ENCODE results near the gene VENTX. TPM values are rescaled to one million over a fixed set of nuclear protein-coding genes. Genes with fewer than 3 reads are reported as not detected.

The VENTX gene
- polyA plus RNA-seq, 1 experiment = not detected

DNA sequence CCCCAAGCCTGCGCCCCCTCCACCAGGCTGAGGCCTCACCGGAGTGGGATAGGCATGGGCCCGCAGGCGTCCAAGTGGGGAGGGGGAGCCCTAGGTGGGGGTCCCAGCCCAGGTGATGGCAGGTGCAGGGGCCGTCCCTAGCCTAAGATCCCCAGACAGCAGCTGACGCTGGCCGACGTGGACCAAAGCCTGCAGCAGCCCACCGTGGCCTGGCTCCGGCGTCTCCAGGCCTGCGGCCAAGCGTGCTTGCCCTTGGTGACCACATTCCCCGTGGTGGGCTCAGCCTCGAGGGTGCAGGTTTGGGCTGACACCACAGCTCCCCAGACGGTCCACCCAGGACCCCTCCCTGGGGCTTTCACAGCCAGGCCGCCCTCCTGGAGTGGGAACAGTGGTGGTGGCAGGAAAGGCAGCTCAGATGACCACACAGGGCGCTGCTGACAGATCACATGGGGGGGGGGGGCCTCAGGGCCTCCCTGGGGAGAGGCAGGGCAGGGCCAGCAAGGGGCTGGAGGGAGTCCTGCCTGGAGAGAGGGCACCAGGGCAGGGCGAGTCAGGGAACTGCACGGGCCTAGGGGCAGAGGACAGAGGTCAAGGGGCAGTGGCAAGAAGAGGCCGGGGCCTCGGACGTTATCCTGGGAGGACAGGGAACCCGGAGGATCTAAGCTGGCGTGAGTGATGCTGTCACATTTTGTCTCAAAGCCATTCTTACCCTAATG lies 39.8 kb downstream of the VENTX start:
- no peak for DNase-seq (ENCODE audit: low read depth)
- peaks cover 22% of the 10 kb centered on the region for H3K36me3 ChIP-seq (ENCODE audit: control insufficient read depth, insufficient read depth, low read length)
- H3K4me3 ChIP-seq (ENCODE audit: low read depth, low read length) = no peak overlapping the region
- H3K27me3 ChIP-seq (ENCODE audit: control insufficient read depth, insufficient read depth, low read length) = no peaks in the 10 kb centered on the region
- POLR2A ChIA-PET = no interaction called here
- TF ChIP-seq, protein P1, sequence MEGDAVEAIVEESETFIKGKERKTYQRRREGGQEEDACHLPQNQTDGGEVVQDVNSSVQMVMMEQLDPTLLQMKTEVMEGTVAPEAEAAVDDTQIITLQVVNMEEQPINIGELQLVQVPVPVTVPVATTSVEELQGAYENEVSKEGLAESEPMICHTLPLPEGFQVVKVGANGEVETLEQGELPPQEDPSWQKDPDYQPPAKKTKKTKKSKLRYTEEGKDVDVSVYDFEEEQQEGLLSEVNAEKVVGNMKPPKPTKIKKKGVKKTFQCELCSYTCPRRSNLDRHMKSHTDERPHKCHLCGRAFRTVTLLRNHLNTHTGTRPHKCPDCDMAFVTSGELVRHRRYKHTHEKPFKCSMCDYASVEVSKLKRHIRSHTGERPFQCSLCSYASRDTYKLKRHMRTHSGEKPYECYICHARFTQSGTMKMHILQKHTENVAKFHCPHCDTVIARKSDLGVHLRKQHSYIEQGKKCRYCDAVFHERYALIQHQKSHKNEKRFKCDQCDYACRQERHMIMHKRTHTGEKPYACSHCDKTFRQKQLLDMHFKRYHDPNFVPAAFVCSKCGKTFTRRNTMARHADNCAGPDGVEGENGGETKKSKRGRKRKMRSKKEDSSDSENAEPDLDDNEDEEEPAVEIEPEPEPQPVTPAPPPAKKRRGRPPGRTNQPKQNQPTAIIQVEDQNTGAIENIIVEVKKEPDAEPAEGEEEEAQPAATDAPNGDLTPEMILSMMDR (IDR thresholded peaks at IDR 0.05; ENCODE audit: insufficient read depth, low read depth, low read length) = no peak
- CTCF ChIA-PET = interaction anchor here (1.1 kb wide), 1 partner anchor 10 kb away, joined by 3 read pairs; no protein-coding TSS in a partner anchor

DNA sequence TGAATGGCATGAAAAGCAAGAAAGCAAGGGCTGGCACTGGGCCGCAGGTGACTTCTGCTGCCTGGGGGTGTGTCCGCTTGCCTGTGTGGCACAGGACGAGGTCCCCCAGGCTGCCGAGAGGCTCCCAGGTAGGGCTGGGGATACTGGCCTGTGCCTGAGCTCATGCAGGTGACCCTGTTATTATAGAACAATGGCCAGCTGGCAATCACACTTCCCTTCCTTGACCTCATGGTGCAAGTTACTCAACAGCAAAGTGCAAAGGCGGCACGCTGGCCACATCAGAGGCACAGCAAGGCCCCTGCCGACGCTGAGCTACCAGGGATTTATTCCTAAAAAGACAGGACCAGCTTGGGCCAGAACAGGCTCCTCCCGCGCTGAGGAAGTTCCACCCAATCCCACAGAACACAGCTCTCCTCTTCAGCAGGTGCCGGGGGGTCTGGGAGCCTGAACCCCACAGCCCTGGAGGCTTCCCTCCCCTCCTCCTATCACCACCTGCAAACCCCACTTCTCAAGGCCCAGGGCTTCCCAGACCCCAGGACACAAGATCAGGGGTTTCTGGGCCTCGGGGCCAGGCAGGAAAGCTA lies 40.4 kb downstream of the VENTX start:
- POLR2A ChIA-PET = no interaction called here
- Histone ChIP-seq H3K4me3 (ENCODE audit: low read depth, low read length) (no peak overlapping the region), H3K36me3 (ENCODE audit: control insufficient read depth, insufficient read depth, low read length) (peaks cover 27% of the 10 kb centered on the region), H3K27me3 (ENCODE audit: control insufficient read depth, insufficient read depth, low read length) (no peaks in the 10 kb centered on the region)
- TF ChIP-seq, protein P1 (IDR thresholded peaks at IDR 0.05; ENCODE audit: insufficient read depth, low read depth, low read length) = no peak
- CTCF ChIA-PET = interaction anchor here (1.1 to 1.2 kb wide), 2 partner anchors 9 to 11 kb away, joined by 3 to 4 read pairs; no protein-coding TSS in a partner anchor
- no peak for DNase-seq (ENCODE audit: low read depth)

DNA sequence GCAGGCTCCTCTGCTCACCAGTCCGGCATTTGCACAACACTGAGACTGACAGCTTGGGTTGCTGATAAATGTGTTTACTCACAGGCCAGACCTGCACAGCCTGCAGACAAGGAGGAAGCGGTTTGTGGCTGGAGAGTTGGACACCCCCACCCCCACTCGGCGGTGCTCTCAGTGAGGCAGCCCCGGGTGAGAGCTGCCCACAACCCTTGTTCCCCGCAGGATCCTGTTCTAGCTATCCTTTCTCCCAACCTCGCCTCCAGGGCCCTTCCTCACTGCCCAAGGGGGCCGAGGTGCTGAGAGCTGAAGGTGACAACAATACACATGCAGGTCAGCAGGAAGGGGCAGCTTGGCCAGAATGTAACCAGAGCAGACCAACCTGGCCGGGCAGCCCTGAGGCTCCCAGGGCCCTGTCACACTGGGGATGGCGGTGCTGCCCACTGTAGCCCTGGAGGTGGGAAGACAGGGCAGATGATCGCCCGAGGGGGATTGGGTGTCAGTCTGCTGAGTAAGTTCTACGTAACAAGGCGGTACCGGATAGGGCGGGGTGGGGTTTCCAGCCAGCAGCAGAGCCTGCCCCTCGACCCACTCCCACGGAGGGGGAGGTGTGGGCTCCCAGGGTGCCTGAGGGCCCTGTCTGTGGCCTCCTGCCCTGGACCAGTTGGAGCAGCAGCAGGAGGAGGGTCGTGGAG lies 41.1 kb downstream of the VENTX start:
- ChIA-PET POLR2A (no interaction called here), CTCF (interaction anchor here (1.1 to 1.2 kb wide), 2 partner anchors 9 to 10 kb away, joined by 3 to 4 read pairs; no protein-coding TSS in a partner anchor)
- H3K27me3 ChIP-seq (ENCODE audit: control insufficient read depth, insufficient read depth, low read length) = no peaks in the 10 kb centered on the region
- TF ChIP-seq, protein P1 (IDR thresholded peaks at IDR 0.05; ENCODE audit: insufficient read depth, low read depth, low read length) = no peak
- H3K4me3 ChIP-seq (ENCODE audit: low read depth, low read length) = no peak overlapping the region
- DNase-seq (ENCODE audit: low read depth) = no peak
- H3K36me3 ChIP-seq (ENCODE audit: control insufficient read depth, insufficient read depth, low read length) = peaks cover 32% of the 10 kb centered on the region

DNA sequence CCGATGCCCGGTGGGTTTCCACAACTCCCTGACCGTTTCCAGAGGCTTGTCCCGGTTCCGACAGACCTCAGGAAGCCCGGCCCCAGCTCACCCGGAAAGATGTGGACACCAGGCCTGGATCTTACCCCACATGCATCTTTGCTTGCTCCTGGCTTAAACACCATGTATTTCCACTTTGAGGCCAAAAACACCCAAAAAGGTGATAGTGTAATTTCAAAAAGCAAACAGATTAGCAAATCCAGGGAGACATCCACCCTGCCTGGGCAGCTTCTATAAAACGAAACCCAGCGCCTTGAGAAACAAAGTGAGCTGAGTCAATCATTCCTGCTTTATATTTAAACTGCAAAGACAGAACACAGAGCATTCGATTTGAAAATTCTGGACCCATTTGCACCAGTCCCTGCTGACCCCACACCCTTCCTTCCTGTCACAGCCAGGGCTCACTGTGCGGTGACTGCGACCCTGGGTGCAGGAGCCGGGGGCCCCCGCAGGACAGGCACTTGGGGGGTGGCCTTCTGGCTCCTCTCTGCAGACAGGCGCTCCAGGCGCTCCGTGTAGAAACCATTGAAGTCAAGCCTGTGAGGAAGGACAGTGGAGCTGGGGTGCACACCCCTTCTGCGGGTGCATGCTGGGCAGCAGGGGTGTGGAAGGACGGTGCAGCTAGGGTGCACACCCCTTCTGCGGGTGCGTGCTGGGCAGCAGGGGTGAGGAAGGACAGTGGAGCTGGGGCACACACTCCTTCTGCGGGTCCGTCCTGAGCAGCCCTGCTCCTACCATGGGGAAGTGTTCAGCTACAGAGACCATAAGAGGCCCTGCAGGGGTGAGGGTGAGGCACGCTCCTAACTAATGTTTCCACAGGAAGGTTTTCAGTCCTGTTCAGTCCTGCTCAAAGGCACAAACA lies 41.9 kb downstream of the VENTX start:
- CTCF ChIA-PET = interaction anchor here (1.2 to 1.8 kb wide), 2 partner anchors 9 to 28 kb away, joined by 4 to 6 read pairs; no protein-coding TSS in a partner anchor
- POLR2A ChIA-PET = no interaction called here
- no peak for DNase-seq (ENCODE audit: low read depth)

More for the DNA sequence above, 41.9 kb downstream of the VENTX start:
- TF ChIP-seq, protein P1 (IDR thresholded peaks at IDR 0.05; ENCODE audit: insufficient read depth, low read depth, low read length) = no peak
- H3K4me3 ChIP-seq (ENCODE audit: low read depth, low read length) = no peak overlapping the region
- no peaks in the 10 kb centered on the region for H3K27me3 ChIP-seq (ENCODE audit: control insufficient read depth, insufficient read depth, low read length)
- H3K36me3 ChIP-seq (ENCODE audit: control insufficient read depth, insufficient read depth, low read length) = peaks cover 38% of the 10 kb centered on the region
